HT-29 (cell line): ENCODE measurements around the gene ANXA8. TPM values are rescaled to one million over a fixed set of nuclear protein-coding genes. Genes with fewer than 3 reads are reported as not detected.
A peak's percentile ranks its signal among the peaks of the same experiment; 100 is the strongest.

Source experiments
- DNase-seq: peaks from one replicate; pipeline ENCODE4 v3.0.0-alpha.2; 2015; ENCODE audit warnings: low spot score
- total RNA-seq: library from RNA; depleted of rRNA; stranded (reverse); fragments of >200 nt; shearing (Covaris generic); gene quantifications from 2 replicates; pipeline ENCODE4 v1.2.3, GENCODE V29; 2014

Gene ANXA8
- total RNA-seq, 1 experiment from 2014 or later: not detected

GRCh38 chr10:47449102-47449978 is 34.6 kb downstream of the ANXA8 start:
- no peak for DNase-seq

- DNase-seq: no peak
Measured at GRCh38 chr10:47447705-47448104, 36.2 kb downstream of the ANXA8 start.

- no peak for DNase-seq
Measured at GRCh38 chr10:47447209-47447608, 36.7 kb downstream of the ANXA8 start.

- DNase-seq: no peak
Measured at GRCh38 chr10:47445720-47446119, 38.2 kb downstream of the ANXA8 start.

- DNase-seq: no peak
Measured at GRCh38 chr10:47444047-47444446, 39.9 kb downstream of the ANXA8 start.

GRCh38 chr10:47443145-47443544 is 40.8 kb downstream of the ANXA8 start:
- no peak for DNase-seq

- no peak for DNase-seq
Measured at GRCh38 chr10:47442351-47442750, 41.6 kb downstream of the ANXA8 start.

- DNase-seq: no peak
Measured at GRCh38 chr10:47441938-47442337, 42.0 kb downstream of the ANXA8 start.

GRCh38 chr10:47440207-47440606 is 43.7 kb downstream of the ANXA8 start:
- no peak for DNase-seq

- peak; percentile 88 for DNase-seq
Measured at GRCh38 chr10:47438857-47439474, 44.9 kb downstream of the ANXA8 start.

- DNase-seq: no peak
Measured at GRCh38 chr10:47435081-47435480, 48.8 kb downstream of the ANXA8 start.

GRCh38 chr10:47425813-47426419 is 58.0 kb downstream of the ANXA8 start:
- no peak for DNase-seq

- DNase-seq: no peak
Measured at GRCh38 chr10:47424231-47424630, 59.7 kb downstream of the ANXA8 start.

GRCh38 chr10:47423476-47423875 is 60.4 kb downstream of the ANXA8 start:
- no peak for DNase-seq

GRCh38 chr10:47421057-47421952 is 62.6 kb downstream of the ANXA8 start:
- no peak for DNase-seq

- no peak for DNase-seq
Measured at GRCh38 chr10:47420305-47421056, 63.4 kb downstream of the ANXA8 start.

GRCh38 chr10:47419421-47419820 is 64.5 kb downstream of the ANXA8 start:
- no peak for DNase-seq

GRCh38 chr10:47418966-47419365 is 64.9 kb downstream of the ANXA8 start:
- no peak for DNase-seq

- DNase-seq: no peak
Measured at GRCh38 chr10:47418321-47418720, 65.6 kb downstream of the ANXA8 start.
